ENCODE measurements around the gene DUOX2. TPM values are rescaled to one million over a fixed set of nuclear protein-coding genes. Genes with fewer than 3 reads are reported as not detected.
"Not testable (repeated sequence)": the region's sequence is repeated elsewhere in the genome, so short reads cannot be mapped to it uniquely, and the experiment has no call there.

DUOX2 gene
- total RNA-seq, 2 experiments from 2014 or later: 0.02 TPM; not detected in 1

DNA sequence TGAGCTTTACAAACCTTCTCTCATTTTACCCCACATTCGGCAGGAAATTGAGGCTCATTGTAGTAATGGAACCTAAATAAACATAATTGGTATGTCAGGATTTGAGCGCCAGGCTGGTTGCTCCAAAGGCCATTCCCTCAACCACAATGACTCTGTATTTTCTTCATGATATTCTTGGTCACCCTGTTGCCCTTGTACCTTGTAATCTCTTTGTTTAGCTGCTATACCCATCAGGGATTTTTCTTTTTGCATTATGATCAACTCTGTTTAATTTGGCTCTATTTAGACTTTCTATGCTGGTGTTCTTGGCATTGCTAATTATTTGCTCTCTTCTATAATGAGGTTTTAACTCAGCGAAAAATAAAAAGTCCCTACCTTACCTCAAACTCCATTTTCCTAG is 29.8 kb downstream of the DUOX2 start:
- Mint-ChIP-seq H3K4me1 (no peaks in the 10 kb centered on the region), H3K9me3 (no peaks in the 10 kb centered on the region), H3K36me3 (ENCODE audit: low read depth) (no peaks in the 10 kb centered on the region), H3K27me3 (peaks cover 24% of the 10 kb centered on the region), H3K4me3 (no peak overlapping the region), H3K27ac (no peak overlapping the region)
- ChIA-PET CTCF (no interaction called here), POLR2A (no interaction called here)
- no peak for DNase-seq

DNA sequence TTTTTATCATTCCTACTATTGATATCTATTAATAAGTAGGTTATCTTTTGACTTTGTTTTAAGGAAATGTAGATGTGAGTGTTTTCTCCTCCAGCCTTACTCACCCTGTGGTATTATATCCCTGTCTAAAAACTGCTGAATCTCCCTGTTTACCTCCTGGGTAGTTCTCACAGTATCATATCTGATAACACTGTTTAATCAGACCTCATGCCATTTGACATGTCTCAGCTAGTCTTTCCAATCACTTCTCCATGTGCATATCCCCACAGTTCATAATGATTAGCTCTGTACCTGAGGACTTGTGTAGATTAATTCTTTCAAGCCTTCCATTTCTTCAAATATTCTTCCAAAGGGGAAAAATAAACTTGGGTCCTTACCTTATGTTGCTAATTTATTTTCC is 30.7 kb downstream of the DUOX2 start:
- no peaks in the 10 kb centered on the region for H3K9me3 Mint-ChIP-seq
- H3K4me3 Mint-ChIP-seq: no peak overlapping the region
- H3K36me3 Mint-ChIP-seq (ENCODE audit: low read depth): no peaks in the 10 kb centered on the region
- CTCF ChIA-PET: no interaction called here
- H3K4me1 Mint-ChIP-seq: no peaks in the 10 kb centered on the region
- H3K27me3 Mint-ChIP-seq: peaks cover 23% of the 10 kb centered on the region
- DNase-seq: no peak
- POLR2A ChIA-PET: no interaction called here
- H3K27ac Mint-ChIP-seq: no peak overlapping the region

DNA sequence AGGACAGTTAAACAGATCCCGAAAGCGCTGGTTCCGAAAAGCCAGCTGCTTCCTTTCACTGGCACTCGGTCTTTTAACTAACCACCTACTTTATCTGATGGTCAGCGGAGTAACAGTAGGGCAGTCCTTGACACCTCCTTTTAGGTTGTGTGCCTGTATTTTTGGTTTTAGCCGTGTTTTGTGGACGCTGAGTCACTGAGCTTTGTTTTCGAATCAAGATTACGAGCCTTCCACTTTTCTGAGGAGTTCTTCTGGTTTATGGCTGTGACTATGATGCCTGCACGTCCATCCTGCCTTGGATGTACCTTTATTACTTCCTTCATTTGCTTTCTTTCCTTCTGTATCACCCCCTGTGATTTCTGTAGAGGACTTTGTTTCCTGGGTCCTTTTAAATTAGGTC is 31.6 kb downstream of the DUOX2 start:
- not testable (repeated sequence) for H3K9me3 Mint-ChIP-seq, H3K4me1 Mint-ChIP-seq

DNA sequence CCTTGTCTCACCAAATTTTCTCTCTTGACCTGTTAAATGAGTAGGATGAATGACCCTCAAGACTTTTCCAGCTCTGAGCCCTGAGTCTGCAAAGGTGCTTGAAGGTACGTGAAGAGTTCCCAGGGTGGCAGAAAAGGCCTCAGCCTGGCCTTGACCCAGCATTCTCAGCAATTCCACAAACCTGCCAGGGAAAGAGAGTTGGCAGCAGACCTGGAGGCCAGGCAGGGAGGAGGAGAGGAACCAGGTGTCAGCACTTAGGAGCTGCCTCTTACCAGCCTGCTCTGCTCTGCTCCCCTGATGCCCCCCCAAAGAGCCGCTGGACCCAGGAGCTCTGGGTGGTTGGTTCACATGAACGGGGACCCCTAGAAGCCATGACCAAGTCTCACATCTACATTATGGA is 33.4 kb downstream of the DUOX2 start:
- peaks cover 12% of the 10 kb centered on the region for H3K27me3 Mint-ChIP-seq
- CTCF ChIA-PET; H3K4me1 Mint-ChIP-seq; POLR2A ChIA-PET; H3K9me3 Mint-ChIP-seq; H3K36me3 Mint-ChIP-seq (ENCODE audit: low read depth); DNase-seq; H3K27ac Mint-ChIP-seq; H3K4me3 Mint-ChIP-seq: not testable (repeated sequence)

More for the DNA sequence above, 31.6 kb downstream of the DUOX2 start:
- H3K27me3 Mint-ChIP-seq: peaks cover 17% of the 10 kb centered on the region
- H3K36me3 Mint-ChIP-seq (ENCODE audit: low read depth); CTCF ChIA-PET; H3K27ac Mint-ChIP-seq; POLR2A ChIA-PET; DNase-seq; H3K4me3 Mint-ChIP-seq: not testable (repeated sequence)

DNA sequence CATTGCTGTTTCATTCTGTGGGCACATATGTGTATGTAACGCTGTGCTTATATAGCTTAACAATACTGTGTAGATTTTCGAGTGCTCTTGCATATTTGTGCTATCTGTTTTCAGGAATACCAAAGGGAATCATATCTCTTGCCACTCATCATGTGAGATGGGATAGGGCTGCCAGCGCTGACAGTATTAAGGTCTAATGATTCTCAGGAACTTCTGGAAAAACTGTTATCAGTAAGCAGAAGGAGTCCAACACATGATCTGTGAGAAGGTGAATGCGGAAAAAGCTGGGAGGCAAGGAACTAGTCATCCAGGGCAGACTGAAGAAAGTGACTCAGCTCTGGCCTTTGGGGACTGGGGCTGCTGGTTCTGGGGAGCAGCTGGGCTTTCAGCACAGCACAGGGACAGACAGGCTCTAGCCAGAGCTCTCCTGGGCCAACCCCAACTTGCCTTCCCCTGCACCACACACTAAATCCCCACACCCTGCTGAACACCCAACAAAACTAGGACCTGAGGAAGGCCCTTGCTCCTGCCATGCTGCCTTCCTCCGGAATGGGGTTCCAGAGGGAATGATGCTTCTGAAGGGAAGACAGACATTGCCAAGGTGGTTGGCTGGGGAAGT is 34.2 kb downstream of the DUOX2 start:
- H3K36me3 Mint-ChIP-seq (ENCODE audit: low read depth); CTCF ChIA-PET; H3K4me3 Mint-ChIP-seq; H3K27ac Mint-ChIP-seq; POLR2A ChIA-PET; DNase-seq; H3K4me1 Mint-ChIP-seq; H3K9me3 Mint-ChIP-seq: not testable (repeated sequence)
- H3K27me3 Mint-ChIP-seq: peaks cover 12% of the 10 kb centered on the region

DNA sequence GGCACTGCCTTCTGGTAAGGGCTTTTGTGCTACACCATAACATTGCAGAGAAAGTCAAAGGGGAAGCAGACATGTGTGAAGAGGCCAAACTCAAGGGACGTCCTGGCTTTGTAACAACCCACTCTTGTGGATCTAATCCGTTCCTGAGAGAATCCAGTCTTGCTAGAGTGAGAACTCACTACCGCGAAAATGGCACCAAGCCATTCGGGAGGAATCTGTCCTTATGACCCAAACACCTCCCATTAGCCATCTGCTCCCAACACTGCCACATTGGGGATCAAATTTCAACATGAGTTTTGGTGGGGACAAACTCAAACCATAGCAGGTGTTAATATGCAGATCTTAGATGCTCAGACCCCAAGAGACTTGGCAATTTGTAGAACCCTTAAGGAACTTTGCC is 34.8 kb downstream of the DUOX2 start:
- not testable (repeated sequence) for H3K27ac Mint-ChIP-seq, H3K4me1 Mint-ChIP-seq, H3K9me3 Mint-ChIP-seq

DNA sequence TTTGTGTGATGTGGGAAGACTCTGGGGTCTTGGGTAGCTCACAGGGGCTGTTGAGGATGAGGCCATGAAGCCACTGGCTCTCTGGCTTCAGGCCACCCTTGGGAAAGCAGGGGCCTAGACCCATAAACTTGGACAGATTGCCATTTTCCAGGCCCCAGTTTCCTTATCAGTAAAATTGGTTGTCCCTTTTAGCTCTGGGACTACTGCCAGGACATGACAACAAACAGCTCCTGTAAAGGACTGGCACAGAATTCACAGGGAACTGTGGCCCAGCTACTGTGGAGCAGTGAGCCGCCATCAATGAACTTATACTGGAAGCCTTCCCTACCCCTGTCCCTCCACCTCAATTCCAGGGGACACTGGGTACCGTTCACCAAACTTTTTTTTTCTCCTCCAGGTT is 36.6 kb downstream of the DUOX2 start:
- H3K27ac Mint-ChIP-seq; CTCF ChIA-PET; H3K36me3 Mint-ChIP-seq (ENCODE audit: low read depth); POLR2A ChIA-PET; DNase-seq; H3K4me3 Mint-ChIP-seq; H3K9me3 Mint-ChIP-seq; H3K27me3 Mint-ChIP-seq; H3K4me1 Mint-ChIP-seq: not testable (repeated sequence)

More for the DNA sequence above, 34.8 kb downstream of the DUOX2 start:
- CTCF ChIA-PET; H3K27me3 Mint-ChIP-seq; POLR2A ChIA-PET; DNase-seq; H3K4me3 Mint-ChIP-seq; H3K36me3 Mint-ChIP-seq (ENCODE audit: low read depth): not testable (repeated sequence)

DNA sequence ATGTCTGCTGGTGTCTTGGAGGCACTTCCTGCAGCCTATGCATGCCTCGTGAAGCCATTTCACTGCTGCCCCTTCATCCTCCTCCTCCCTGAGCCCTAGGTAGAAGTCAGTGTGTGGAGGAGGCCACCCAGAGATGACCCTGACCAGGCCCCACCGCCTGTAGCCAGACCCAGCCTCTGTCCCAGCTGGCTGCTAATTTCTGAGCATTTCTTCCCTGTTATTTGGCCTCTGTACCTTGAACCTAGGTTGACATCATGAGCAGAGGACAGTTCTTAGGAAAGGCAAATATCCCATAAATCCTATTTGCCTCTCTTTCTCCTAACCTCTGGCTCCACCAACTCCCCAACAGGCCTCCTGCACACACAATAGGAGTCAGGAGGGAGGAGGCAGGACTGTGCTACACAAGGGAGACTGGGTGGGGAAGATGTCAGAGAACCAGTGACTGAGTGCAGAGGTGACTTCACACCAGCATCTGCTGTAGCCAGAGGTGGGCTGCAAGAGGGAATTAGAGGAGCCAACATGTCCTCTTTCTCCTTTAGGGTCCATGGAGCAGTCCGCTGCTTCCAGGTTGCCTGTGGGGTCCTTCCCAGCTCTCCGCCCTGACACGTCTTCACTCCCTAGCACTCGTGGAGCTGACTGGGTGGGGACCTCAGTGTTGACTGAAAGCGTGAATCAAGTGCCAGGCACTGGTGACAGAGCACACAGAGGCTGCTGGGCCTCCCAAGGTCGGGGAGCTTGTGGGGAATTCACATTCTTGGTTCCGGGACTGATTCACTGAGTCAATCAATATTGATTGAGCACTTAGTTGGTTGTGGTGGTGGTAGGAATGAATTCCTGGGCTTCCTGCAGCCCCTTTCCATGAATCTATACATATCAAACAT is 38.3 kb downstream of the DUOX2 start:
- H3K27ac Mint-ChIP-seq; H3K4me1 Mint-ChIP-seq; H3K36me3 Mint-ChIP-seq (ENCODE audit: low read depth); POLR2A ChIA-PET; H3K9me3 Mint-ChIP-seq; H3K27me3 Mint-ChIP-seq; CTCF ChIA-PET; DNase-seq; H3K4me3 Mint-ChIP-seq: not testable (repeated sequence)

DNA sequence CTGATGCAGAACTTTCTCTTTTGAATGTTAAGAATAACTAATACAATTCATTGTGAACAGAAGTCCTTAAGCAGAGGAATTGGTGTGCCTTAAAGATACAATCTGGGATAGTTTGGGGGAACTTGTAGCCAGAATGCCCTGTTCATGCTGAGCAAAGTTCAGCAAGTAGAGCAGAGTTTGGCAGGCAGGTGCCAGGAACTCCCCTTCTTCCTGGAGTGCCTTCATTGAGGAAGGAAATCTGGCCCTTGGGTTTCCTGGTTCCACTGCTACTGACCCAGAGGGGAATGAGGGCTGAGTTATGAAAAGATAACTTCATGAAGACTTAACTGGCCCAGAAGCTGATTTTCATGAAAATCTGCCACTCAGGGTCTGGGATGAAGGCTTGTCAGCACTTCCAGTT is 40.4 kb downstream of the DUOX2 start:
- H3K4me3 Mint-ChIP-seq; DNase-seq; H3K9me3 Mint-ChIP-seq; H3K4me1 Mint-ChIP-seq; H3K27me3 Mint-ChIP-seq; H3K36me3 Mint-ChIP-seq (ENCODE audit: low read depth); POLR2A ChIA-PET; CTCF ChIA-PET; H3K27ac Mint-ChIP-seq: not testable (repeated sequence)

DNA sequence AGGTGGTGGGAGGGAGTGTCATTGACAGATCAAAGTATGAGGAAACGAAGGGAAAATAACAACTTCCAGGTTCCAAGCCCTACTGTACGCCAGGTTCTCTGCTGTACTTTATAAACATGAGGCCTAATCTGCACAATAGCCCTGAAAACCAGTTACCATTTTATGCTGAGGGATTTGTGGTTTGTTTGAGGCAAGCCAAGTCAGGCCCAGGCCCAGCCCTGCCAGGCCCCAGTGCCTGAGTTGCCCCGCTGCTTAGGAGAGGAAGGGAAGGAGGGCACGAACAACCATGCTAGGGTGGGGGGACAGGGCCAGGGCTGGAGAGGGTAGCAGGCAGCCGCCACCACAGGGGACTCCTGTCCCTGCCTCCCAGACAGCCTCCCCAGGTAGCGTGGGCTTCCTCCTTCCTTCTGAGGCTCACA is 44.0 kb downstream of the DUOX2 start:
- CTCF ChIA-PET; H3K4me1 Mint-ChIP-seq; H3K36me3 Mint-ChIP-seq (ENCODE audit: low read depth); H3K27me3 Mint-ChIP-seq; H3K4me3 Mint-ChIP-seq; DNase-seq; POLR2A ChIA-PET; H3K9me3 Mint-ChIP-seq: not testable (repeated sequence)
- H3K27ac Mint-ChIP-seq: peak overlapping the region; percentile 78

DNA sequence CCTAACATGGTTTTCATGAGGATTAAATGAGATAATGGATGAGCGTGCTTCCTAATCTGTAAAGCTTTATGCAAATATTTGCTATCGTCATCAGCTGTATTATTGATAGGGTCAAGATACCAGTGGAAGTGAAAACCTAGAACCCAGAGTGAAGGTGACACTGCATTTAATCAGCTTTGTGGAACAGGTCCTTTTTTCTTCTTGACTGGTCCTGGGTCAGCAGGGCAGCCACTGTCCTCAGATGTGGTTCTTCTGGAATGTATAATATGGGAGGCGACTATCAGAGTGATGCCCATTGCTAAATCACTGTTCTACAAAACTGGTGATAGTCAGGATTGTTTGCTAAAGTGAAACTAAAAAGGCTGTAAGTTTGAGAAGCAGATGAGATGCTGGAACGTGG is 49.6 kb downstream of the DUOX2 start:
- H3K27ac Mint-ChIP-seq: no peak overlapping the region
- H3K4me1 Mint-ChIP-seq: peaks cover 16% of the 10 kb centered on the region
- H3K9me3 Mint-ChIP-seq: no peaks in the 10 kb centered on the region
- peaks cover 2% of the 10 kb centered on the region for H3K36me3 Mint-ChIP-seq (ENCODE audit: low read depth)
- H3K27me3 Mint-ChIP-seq: no peaks in the 10 kb centered on the region
- ChIA-PET POLR2A (no interaction called here), CTCF (no interaction called here)
- no peak for DNase-seq
- no peak overlapping the region for H3K4me3 Mint-ChIP-seq

DNA sequence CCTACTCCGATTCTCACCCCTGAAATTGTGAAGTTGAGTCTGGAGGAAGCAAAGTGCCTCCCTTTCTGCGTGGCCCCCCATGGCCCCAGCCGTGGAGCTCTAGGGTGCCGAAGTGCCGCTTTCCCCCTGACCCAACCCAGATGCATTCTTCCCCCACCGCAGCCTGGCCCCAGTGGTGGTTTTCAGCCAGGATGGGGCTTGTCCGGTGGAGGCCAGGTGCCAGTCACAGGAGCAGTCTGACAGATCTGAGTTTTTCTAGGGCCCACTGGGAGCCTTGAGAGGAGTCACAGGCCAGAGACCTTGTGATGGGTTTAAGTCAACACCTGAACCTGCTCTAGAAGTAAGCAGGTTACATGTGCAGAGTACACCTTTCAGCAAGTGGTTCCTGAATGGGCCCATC is 51.7 kb downstream of the DUOX2 start:
- POLR2A ChIA-PET; H3K9me3 Mint-ChIP-seq; CTCF ChIA-PET; H3K36me3 Mint-ChIP-seq (ENCODE audit: low read depth); H3K4me3 Mint-ChIP-seq; H3K27ac Mint-ChIP-seq; DNase-seq; H3K27me3 Mint-ChIP-seq: not testable (repeated sequence)
- peaks cover 15% of the 10 kb centered on the region for H3K4me1 Mint-ChIP-seq

DNA sequence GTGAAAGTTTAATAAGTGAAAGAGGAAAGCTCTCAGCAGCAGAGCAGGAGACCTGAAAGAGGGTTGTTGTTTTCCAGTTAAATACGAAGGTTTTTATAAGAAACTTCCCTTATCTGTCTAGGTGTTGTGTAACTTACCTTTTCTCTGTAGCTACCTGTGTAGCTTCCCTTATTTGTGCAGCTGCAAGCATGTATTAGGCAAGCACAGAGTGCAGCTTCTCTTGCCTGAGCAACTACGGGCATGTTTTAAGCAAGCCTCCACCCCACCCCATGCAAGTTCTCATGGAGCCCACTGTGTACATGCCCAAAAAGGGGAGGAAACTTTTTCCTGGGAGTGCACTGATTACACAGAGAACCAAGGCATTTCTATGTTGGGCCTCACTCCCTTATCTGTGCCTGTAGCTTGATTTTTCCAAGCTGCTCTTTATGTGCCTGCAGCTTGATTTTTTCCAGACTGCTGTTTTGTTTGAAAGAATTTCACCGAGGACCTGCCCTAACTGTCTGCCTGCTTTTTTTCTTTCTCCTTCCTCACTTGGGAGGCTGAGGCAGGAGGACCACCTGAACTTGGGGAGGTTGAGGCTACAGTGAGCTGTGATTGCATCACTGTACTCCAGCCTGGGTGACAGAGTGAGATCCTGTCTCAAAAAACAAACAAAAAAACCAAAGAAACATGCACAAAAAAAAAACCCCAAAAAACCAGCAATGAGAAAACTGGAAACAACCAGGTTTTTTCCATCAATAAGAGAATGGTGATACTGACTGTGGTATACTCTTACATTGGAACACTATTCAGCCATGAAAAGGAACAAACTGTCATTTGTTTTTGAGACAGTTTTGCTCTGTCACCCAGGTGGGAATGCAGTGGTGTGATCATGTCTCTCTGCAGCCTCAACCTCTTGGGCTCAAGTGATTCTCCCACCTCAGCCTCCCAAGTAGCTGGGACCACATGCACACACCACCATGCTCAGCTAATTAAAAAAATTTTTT is 55.0 kb downstream of the DUOX2 start:
- H3K4me1 Mint-ChIP-seq: peaks cover 10% of the 10 kb centered on the region
- H3K27ac Mint-ChIP-seq; POLR2A ChIA-PET; H3K4me3 Mint-ChIP-seq; H3K27me3 Mint-ChIP-seq; CTCF ChIA-PET; H3K9me3 Mint-ChIP-seq; DNase-seq; H3K36me3 Mint-ChIP-seq (ENCODE audit: low read depth): not testable (repeated sequence)
